GM21576 (cell line): ENCODE measurements around the gene CHD5.

Experiments
- ATAC-seq: cut with Tn5 transposase; IDR thresholded peaks from one replicate; pipeline ENCODE4 v1.9.1; 2021; ENCODE audit warnings: mild to moderate bottlenecking, moderate library complexity; ENCODE audit not compliant: unreplicated experiment

The CHD5 gene

GRCh38 chr1:6101826-6102531, 78.1 kb downstream of the CHD5 start:
- no peak for ATAC-seq

- ATAC-seq, result no peak
Observed at GRCh38 chr1:6100861-6101783, 79.0 kb downstream of the CHD5 start.

- ATAC-seq, result no peak
Observed at GRCh38 chr1:6099787-6100765, 80.0 kb downstream of the CHD5 start.

GRCh38 chr1:6099297-6099696, 80.8 kb downstream of the CHD5 start:
- ATAC-seq, result no peak

GRCh38 chr1:6098303-6099215, 81.6 kb downstream of the CHD5 start:
- ATAC-seq, result no peak

GRCh38 chr1:6097824-6098223, 82.3 kb downstream of the CHD5 start:
- ATAC-seq, result no peak

- no peak for ATAC-seq
Observed at GRCh38 chr1:6097117-6097595, 83.0 kb downstream of the CHD5 start.

- no peak for ATAC-seq
Observed at GRCh38 chr1:6096243-6097116, 83.6 kb downstream of the CHD5 start.

- ATAC-seq, result no peak
Observed at GRCh38 chr1:6095511-6096242, 84.4 kb downstream of the CHD5 start.

GRCh38 chr1:6094801-6095505, 85.2 kb downstream of the CHD5 start:
- no peak for ATAC-seq

- ATAC-seq, result no peak
Observed at GRCh38 chr1:6094246-6094645, 85.9 kb downstream of the CHD5 start.

- no peak for ATAC-seq
Observed at GRCh38 chr1:6093611-6094010, 86.5 kb downstream of the CHD5 start.

GRCh38 chr1:6093071-6093470, 87.0 kb downstream of the CHD5 start:
- ATAC-seq, result no peak

- ATAC-seq, result no peak
Observed at GRCh38 chr1:6092211-6092610, 87.9 kb downstream of the CHD5 start.

GRCh38 chr1:6091823-6092109, 88.4 kb downstream of the CHD5 start:
- ATAC-seq, result no peak

- no peak for ATAC-seq
Observed at GRCh38 chr1:6090996-6091822, 88.9 kb downstream of the CHD5 start.

GRCh38 chr1:6090288-6090687, 89.8 kb downstream of the CHD5 start:
- no peak for ATAC-seq
